Measurements from ENCODE around the gene BBS2. TPM values are rescaled to one million over a fixed set of nuclear protein-coding genes. Genes with fewer than 3 reads are reported as not detected.

Gene BBS2
- total RNA-seq, 1 experiment from 2014 or later, result 24.0 TPM

GRCh38 chr16:56468800-56469199, 51.0 kb downstream of the BBS2 start:
- POLR2A ChIA-PET, result no interaction called here
- in situ Hi-C loops (cut with HindIII; ENCODE audit: low pct_unique_long_range_greater_than_20kb, low sequenced_read_pairs), result no loop called here

GRCh38 chr16:56466344-56466743, 53.5 kb downstream of the BBS2 start:
- in situ Hi-C loops (cut with HindIII; ENCODE audit: low pct_unique_long_range_greater_than_20kb, low sequenced_read_pairs), result no loop called here
- Histone ChIP-seq H3K27ac (ENCODE audit: low read length) (no peak overlapping the region), H3K4me3 (ENCODE audit: low read depth in 2 of 2, low read length in 2 of 2) (no peak overlapping the region), H3K27me3 (ENCODE audit: control insufficient read depth, insufficient read depth, low read length) (no peaks in the 10 kb centered on the region), H3K4me1 (ENCODE audit: control insufficient read depth, insufficient read depth, low read length) (no peaks in the 10 kb centered on the region), H3K9me3 (ENCODE audit: control insufficient read depth, insufficient read depth, low read depth, low read length) (no peaks in the 10 kb centered on the region), H3K36me3 (ENCODE audit: control insufficient read depth, insufficient read depth, low read length) (peaks cover 21% of the 10 kb centered on the region)
- ATAC-seq (no peak), DNase-seq (ENCODE audit: low read depth, low spot score) (no peak)
- intact Hi-C loops (cut with micrococcal nuclease; ENCODE audit: unreplicated experiment), result no loop called here
- CTCF ChIA-PET, result no interaction called here
- BruUV-seq (replicated peaks), result no TSS peak
- no peak for TF ChIP-seq REST (IDR thresholded peaks at IDR 0.05; ENCODE audit: insufficient read depth in 1 of 2, low read depth in 2 of 2, low read length in 1 of 2)
- TF ChIP-seq POLR2AphosphoS5 (IDR thresholded peaks at IDR 0.05; ENCODE audit: low read depth, low read length), result no peak
- no peak for TF ChIP-seq SIN3A (IDR thresholded peaks at IDR 0.05; ENCODE audit: borderline replicate concordance, insufficient read depth, low read depth, low read length)
- no peak for TF ChIP-seq TCF7L2 (IDR thresholded peaks at IDR 0.05; ENCODE audit: low read depth, low read length)
- TF ChIP-seq CTCF (IDR thresholded peaks at IDR 0.05), result no peak
- POLR2A ChIA-PET, result no interaction called here

More at GRCh38 chr16:56468800-56469199, 51.0 kb downstream of the BBS2 start:
- intact Hi-C loops (cut with micrococcal nuclease; ENCODE audit: unreplicated experiment), result no loop called here
- no peak for TF ChIP-seq SIN3A (IDR thresholded peaks at IDR 0.05; ENCODE audit: borderline replicate concordance, insufficient read depth, low read depth, low read length)
- no peak for TF ChIP-seq POLR2AphosphoS5 (IDR thresholded peaks at IDR 0.05; ENCODE audit: low read depth, low read length)
- no peak for TF ChIP-seq REST (IDR thresholded peaks at IDR 0.05; ENCODE audit: insufficient read depth in 1 of 2, low read depth in 2 of 2, low read length in 1 of 2)
- TF ChIP-seq CTCF (IDR thresholded peaks at IDR 0.05), result no peak
- TF ChIP-seq TCF7L2 (IDR thresholded peaks at IDR 0.05; ENCODE audit: low read depth, low read length), result no peak
- Histone ChIP-seq H3K4me3 (ENCODE audit: low read depth in 2 of 2, low read length in 2 of 2) (no peak overlapping the region), H3K27ac (ENCODE audit: low read length) (no peak overlapping the region), H3K27me3 (ENCODE audit: control insufficient read depth, insufficient read depth, low read length) (no peaks in the 10 kb centered on the region), H3K9me3 (ENCODE audit: control insufficient read depth, insufficient read depth, low read depth, low read length) (no peaks in the 10 kb centered on the region), H3K4me1 (ENCODE audit: control insufficient read depth, insufficient read depth, low read length) (no peaks in the 10 kb centered on the region), H3K36me3 (ENCODE audit: control insufficient read depth, insufficient read depth, low read length) (peaks cover 22% of the 10 kb centered on the region)
- DNase-seq (ENCODE audit: low read depth, low spot score) (no peak), ATAC-seq (no peak)
- no TSS peak for BruUV-seq (replicated peaks)
- CTCF ChIA-PET, result no interaction called here
